AG10803 (cell line): ENCODE results near the gene RPE65.
"Not testable (repeated sequence)": the region's sequence is repeated elsewhere in the genome, so short reads cannot be mapped to it uniquely, and the experiment has no call there.

Experiments
- DNase-seq: peaks from one replicate; pipeline ENCODE4 v3.0.0; 2010; ENCODE audit warnings: low read depth
- H3K4me3 ChIP-seq: 2 replicates; pipeline ENCODE4 v1.5.1; 2011; ENCODE audit warnings: mild to moderate bottlenecking, low read length, control low read depth
- TF ChIP-seq, protein P1 (sequence below): conservative IDR thresholded peaks from 2 replicates; pipeline ENCODE4 v1.5.1; 2011; ENCODE audit warnings: mild to moderate bottlenecking, low read length, control low read depth, inconsistent platforms

The RPE65 gene

DNA sequence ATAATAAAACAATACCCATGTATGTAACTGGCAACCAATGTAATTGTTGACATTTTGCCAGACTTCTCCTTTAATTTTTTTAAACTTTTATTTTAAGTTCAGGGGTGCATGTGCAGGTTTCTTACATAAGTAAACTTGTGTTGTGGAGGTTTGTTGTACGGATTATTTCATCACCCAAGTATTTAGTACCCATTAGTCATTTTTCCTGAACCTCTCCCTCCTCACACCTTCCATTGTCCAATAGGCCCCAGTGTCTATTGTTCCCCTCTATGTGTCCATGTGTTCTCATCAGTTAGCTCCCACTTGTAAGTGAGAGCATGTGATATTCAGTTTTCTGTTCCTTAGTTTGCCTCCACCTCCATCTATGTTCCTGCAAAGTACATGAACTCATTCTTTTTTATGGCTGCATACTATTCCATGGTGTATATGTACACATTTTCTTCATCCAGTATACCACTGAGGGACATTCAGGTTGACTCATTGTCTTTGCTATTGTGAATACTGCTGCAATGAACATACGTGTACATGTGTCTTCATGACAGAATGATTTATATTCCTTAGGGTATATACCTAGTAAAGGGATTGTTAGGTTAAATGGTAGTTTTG is 40.4 kb upstream of the RPE65 start:
- no peak for DNase-seq
- TF ChIP-seq, protein P1, sequence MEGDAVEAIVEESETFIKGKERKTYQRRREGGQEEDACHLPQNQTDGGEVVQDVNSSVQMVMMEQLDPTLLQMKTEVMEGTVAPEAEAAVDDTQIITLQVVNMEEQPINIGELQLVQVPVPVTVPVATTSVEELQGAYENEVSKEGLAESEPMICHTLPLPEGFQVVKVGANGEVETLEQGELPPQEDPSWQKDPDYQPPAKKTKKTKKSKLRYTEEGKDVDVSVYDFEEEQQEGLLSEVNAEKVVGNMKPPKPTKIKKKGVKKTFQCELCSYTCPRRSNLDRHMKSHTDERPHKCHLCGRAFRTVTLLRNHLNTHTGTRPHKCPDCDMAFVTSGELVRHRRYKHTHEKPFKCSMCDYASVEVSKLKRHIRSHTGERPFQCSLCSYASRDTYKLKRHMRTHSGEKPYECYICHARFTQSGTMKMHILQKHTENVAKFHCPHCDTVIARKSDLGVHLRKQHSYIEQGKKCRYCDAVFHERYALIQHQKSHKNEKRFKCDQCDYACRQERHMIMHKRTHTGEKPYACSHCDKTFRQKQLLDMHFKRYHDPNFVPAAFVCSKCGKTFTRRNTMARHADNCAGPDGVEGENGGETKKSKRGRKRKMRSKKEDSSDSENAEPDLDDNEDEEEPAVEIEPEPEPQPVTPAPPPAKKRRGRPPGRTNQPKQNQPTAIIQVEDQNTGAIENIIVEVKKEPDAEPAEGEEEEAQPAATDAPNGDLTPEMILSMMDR, result no peak
- no peak overlapping the region for H3K4me3 ChIP-seq

DNA sequence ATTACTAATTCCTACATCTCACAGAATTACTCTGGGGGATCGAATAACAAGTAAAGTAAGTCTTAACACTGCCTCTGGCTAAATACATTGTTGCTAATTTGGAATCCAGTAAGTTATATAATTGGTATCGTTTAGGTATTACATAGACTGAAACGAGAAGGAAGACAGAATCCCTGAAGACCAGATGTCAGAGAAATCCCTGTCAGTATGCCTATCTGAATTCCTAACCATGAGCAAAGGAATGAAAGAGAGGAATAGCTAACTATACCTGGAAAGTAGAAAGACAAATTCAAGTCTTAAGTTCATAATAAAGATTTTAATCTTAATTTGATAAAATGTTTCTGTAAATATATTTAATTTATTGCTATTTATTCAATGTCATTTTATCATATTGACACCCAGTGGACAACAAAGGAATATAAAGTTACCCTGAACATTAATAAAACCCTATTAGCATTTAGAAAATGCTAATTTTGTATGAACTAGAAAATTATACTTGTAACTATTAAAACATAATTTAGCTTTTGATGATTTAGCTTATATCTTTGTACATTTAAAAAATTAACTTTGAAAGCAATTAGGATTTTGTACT is 35.8 kb upstream of the RPE65 start:
- TF ChIP-seq, protein P1, result no peak; the same call in 1 of the 2 replicates
- no peak overlapping the region for H3K4me3 ChIP-seq
- no peak for DNase-seq

DNA sequence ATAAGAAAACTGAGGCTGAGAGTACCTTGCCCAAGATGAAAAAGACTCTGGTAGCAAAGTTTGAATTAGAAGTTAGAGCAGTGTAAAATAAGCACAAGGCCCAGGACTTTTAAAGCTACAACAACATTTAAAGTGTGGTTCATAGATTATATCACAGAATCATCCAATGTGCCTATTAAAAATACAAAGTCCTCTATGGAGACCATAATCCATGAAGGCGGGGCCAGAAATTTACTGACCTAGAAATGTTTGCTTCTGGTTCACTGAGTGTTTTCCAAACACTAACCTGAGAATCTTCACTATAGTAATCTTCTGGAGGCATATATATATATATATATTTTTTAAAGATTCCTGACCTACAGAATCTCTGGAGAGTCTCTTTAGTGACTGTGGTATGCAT is 34.9 kb upstream of the RPE65 start:
- TF ChIP-seq, protein P1, result no peak
- DNase-seq, result no peak

DNA sequence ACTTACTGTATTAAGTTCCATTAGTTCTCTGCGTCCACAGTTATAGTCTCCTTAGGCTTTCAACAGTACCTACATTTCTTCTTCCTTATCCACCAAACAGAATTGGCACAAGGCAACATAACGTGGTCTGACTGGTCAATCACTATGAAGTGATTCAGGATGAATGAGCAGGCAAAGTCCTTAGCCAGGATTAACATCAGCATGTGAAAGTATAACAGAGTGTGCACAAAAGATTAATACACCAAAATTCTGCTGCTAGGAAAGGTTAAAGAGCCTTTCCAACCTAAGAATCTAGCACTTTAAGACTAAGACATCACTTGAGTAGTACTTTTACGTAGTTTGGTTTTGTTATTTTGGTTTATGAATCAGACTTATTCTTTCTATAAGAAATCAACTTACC is 31.3 kb upstream of the RPE65 start:
- no peak overlapping the region for H3K4me3 ChIP-seq
- TF ChIP-seq, protein P1, result no peak
- DNase-seq, result no peak

More for the DNA sequence above, 34.9 kb upstream of the RPE65 start:
- H3K4me3 ChIP-seq, result no peak overlapping the region

DNA sequence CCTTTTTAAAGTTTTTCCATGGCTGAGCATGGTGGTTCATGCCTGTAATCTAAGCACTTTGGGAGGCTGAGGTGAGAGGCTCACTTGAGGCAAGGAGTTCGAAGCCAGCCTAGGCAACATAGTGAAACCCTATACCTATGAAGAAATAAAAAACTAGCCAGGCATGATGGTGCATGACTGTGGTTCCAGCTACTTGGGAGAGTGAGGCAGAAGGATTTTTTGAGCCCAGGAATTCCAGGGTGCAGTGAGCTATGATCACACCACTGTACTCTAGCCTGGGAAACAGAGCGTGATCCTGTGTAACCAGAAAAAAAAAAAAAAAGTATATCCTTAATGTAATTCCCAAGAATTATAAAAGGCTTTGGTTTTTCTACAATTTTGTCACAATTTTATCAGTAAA is 29.7 kb upstream of the RPE65 start:
- TF ChIP-seq, protein P1, result no peak
- no peak overlapping the region for H3K4me3 ChIP-seq
- DNase-seq, result no peak

DNA sequence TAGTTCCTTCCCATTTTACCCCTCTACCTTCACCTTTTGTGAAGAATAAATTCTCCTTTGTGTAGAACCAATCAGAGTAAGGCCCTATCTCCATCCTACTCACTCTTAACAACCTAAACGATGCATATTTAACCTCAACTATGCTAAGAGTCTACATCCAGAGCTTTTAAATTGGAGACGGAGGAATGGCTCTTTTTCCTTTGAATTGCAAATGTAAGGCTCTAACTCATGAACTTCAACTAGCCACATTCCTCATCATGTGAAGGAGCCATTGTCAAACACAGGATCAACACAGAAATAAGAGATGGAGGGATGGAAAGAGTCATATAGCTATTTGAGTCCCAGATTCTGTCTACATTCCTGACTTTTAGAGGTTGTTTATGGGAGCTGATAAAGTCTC is 28.9 kb upstream of the RPE65 start:
- DNase-seq, result no peak
- no peak overlapping the region for H3K4me3 ChIP-seq
- TF ChIP-seq, protein P1, result no peak

DNA sequence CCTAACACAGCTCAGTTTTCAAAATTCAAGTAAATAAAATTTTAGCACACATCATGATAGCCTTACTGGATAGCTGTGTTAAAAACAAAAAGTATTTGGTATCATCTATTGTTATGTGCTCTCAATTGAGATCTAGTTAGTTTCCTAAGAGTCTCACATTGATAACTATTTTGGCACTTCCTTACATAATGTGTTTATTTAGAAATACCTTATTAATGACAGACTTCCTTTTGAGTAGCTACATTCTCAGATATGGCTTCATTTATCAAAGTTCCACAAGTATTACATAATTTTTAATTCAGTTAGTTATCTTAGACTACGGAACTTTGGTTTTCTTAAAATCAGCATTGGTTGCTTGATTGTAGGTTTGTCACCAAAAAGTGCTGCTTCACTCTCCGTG is 26.9 kb upstream of the RPE65 start:
- H3K4me3 ChIP-seq, DNase-seq: not testable (repeated sequence)

DNA sequence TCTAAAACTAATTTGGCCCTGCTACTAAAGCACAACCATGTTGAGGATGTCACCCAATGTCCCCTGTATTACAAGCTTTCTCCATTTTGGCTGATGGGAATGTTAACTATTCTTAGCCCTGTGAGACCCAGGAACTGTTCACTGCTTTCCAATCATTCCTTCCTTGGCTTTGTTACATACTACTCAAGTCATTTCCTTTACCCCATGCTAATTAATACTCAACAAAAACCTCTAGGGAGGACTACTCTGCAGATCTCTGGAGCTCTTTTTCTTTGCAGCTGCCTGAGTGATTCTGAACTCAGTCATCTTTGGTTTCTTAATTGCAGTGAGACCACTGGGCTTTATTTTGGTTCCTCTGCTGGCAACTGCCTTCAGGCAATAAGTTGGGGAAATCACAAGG is 23.3 kb upstream of the RPE65 start:
- TF ChIP-seq, protein P1, result no peak
- H3K4me3 ChIP-seq, result no peak overlapping the region
- DNase-seq, result no peak
